ENCODE results near the gene PCDHGA3. TPM values are rescaled to one million over a fixed set of nuclear protein-coding genes. Genes with fewer than 3 reads are reported as not detected.
"Not testable (repeated sequence)": the region's sequence is repeated elsewhere in the genome, so short reads cannot be mapped to it uniquely, and the experiment has no call there.

The PCDHGA3 gene
- total and polyA plus RNA-seq, 7 donors: 0.19 to 4.4 (median 2.0) TPM; not detected in 1

DNA sequence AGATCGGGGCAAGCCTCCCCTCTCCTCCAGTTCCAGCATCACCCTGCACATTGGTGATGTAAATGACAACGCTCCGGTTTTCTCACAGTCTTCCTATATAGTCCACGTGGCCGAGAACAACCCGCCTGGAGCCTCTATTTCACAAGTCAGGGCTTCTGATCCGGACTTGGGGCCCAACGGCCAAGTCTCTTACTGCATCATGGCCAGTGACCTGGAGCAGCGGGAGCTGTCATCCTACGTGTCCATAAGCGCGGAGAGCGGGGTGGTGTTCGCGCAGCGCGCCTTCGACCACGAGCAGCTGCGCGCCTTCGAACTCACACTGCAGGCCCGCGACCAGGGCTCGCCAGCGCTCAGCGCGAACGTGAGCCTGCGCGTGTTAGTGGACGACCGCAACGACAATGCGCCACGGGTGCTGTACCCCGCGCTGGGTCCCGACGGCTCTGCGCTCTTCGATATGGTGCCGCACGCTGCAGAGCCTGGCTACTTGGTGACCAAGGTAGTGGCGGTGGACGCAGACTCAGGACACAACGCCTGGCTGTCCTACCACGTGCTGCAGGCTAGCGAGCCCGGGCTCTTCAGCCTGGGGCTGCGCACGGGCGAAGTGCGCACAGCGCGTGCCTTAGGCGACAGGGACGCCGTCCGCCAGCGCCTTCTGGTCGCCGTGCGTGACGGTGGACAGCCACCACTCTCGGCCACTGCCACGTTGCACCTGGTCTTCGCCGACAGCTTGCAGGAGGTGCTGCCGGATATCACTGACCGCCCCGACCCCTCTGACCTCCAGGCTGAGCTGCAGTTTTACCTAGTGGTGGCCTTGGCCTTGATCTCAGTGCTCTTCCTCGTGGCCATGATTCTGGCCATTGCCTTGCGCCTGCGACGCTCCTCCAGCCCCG, 45.8 kb downstream of the PCDHGA3 start:
- Histone ChIP-seq H3K4me3 (no peak overlapping the region), H3K4me1 (no peaks in the 10 kb centered on the region)

GRCh38 chr5:141392429-141393198, 49.0 kb downstream of the PCDHGA3 start, which contains the start of gene PCDHGA8:
PCDHGA8 (plus strand) TSS chr5:141392633; CDS start chr5:141392814, 181 bp downstream.
- intact Hi-C loops (cut with DNase I): no loop called here
- 34 to 60% methylated on average over 38 of the region's 38 CpGs for WGBS, 2 donors
- Histone ChIP-seq H3K4me3 (no peak within 1 kb of the TSS), H3K27ac (no peak within 1 kb of the TSS), H3K4me1 (no peaks in the 10 kb centered on the region), H3K36me3 (no peaks in the 10 kb centered on the region), H3K27me3 (peaks cover 0 to 17% (median 0%) of the 10 kb centered on the region in 3 donors), H3K9me3 (peaks cover 36 to 91% (median 64%) of the 10 kb centered on the region in 4 donors)
- no peak for DNase-seq
- TF ChIP-seq POLR2A (IDR thresholded peaks at IDR 0.05): no peak
- TF ChIP-seq EP300 (IDR thresholded peaks at IDR 0.05): no peak
- TF ChIP-seq, protein P1, sequence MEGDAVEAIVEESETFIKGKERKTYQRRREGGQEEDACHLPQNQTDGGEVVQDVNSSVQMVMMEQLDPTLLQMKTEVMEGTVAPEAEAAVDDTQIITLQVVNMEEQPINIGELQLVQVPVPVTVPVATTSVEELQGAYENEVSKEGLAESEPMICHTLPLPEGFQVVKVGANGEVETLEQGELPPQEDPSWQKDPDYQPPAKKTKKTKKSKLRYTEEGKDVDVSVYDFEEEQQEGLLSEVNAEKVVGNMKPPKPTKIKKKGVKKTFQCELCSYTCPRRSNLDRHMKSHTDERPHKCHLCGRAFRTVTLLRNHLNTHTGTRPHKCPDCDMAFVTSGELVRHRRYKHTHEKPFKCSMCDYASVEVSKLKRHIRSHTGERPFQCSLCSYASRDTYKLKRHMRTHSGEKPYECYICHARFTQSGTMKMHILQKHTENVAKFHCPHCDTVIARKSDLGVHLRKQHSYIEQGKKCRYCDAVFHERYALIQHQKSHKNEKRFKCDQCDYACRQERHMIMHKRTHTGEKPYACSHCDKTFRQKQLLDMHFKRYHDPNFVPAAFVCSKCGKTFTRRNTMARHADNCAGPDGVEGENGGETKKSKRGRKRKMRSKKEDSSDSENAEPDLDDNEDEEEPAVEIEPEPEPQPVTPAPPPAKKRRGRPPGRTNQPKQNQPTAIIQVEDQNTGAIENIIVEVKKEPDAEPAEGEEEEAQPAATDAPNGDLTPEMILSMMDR (IDR thresholded peaks at IDR 0.05): no peak
- no peak for TF ChIP-seq POLR2AphosphoS5 (IDR thresholded peaks at IDR 0.05)

More for the DNA sequence above, 45.8 kb downstream of the PCDHGA3 start:
- Histone ChIP-seq H3K9me3 (peaks cover 37 to 95% (median 72%) of the 10 kb centered on the region in 4 donors), H3K27ac (no peak overlapping the region), H3K36me3 (peaks cover 0 to 6% (median 0%) of the 10 kb centered on the region in 4 donors), H3K27me3 (peaks cover 0 to 17% (median 0%) of the 10 kb centered on the region in 3 donors)
- 45 to 73% methylated on average over 77 of the region's 77 CpGs for WGBS, 2 donors
- TF ChIP-seq EP300 (IDR thresholded peaks at IDR 0.05) (no peak), POLR2AphosphoS5 (IDR thresholded peaks at IDR 0.05) (no peak), POLR2A (IDR thresholded peaks at IDR 0.05) (no peak)
- TF ChIP-seq, protein P1 (IDR thresholded peaks at IDR 0.05): no peak
- intact Hi-C loops (cut with DNase I): no loop called here
- no peak for DNase-seq

DNA sequence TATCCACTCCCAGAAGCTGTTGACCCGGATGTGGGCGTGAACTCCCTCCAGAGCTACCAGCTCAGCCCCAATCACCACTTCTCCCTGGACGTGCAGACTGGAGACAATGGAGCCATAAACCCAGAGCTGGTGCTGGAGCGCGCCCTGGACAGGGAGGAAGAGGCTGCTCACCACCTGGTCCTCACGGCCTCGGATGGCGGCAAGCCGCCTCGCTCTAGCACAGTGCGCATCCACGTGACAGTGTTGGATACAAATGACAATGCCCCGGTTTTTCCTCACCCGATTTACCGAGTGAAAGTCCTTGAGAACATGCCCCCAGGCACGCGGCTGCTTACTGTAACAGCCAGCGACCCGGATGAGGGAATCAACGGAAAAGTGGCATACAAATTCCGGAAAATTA, 49.6 kb downstream of the PCDHGA3 start:
- Histone ChIP-seq H3K4me1 (no peaks in the 10 kb centered on the region), H3K27ac (no peak overlapping the region), H3K36me3 (no peaks in the 10 kb centered on the region), H3K9me3 (peaks cover 37 to 92% (median 64%) of the 10 kb centered on the region in 4 donors), H3K27me3 (peaks cover 0 to 17% (median 0%) of the 10 kb centered on the region in 3 donors), H3K4me3 (no peak overlapping the region)
- TF ChIP-seq POLR2AphosphoS5 (IDR thresholded peaks at IDR 0.05): no peak
- TF ChIP-seq POLR2A (IDR thresholded peaks at IDR 0.05): no peak
- TF ChIP-seq, protein P1 (IDR thresholded peaks at IDR 0.05): no peak
- no peak for TF ChIP-seq EP300 (IDR thresholded peaks at IDR 0.05)
- WGBS, 2 donors: 41 to 61% methylated on average over 21 of the region's 21 CpGs
- DNase-seq: no peak
- intact Hi-C loops (cut with DNase I): no loop called here

- H3K4me1 ChIP-seq; intact Hi-C loops (cut with DNase I); H3K4me3 ChIP-seq; H3K27ac ChIP-seq; H3K36me3 ChIP-seq; DNase-seq: not testable (repeated sequence)
- peaks cover 0 to 17% (median 0%) of the 10 kb centered on the region in 3 donors for H3K27me3 ChIP-seq
- 43 to 66% methylated on average over 46 of the region's 53 CpGs for WGBS, 2 donors
- peaks cover 33 to 90% (median 62%) of the 10 kb centered on the region in 4 donors for H3K9me3 ChIP-seq
Measured at GRCh38 chr5:141394401-141395187, 51.0 kb downstream of the PCDHGA3 start.

Other genes starting within 250 kb of the PCDHGA3 start
Only the 30 nearest of the 38 such genes appear.
- gene PCDHB9, start 156.7 kb upstream of the PCDHGA3 start, total RNA-seq: 1 to 10 TPM; 2.1 to 6.2 (median 5.1) TPM
- under 1 TPM in 2 of 3 donors, not detected in 1; under 0.01 to 0.26 TPM for gene PCDHB9, start 156.7 kb upstream of the PCDHGA3 start, polyA plus RNA-seq
- gene PCDHB10, start 151.5 kb upstream of the PCDHGA3 start, total RNA-seq: 1 to 10 TPM; 3.9 to 6.2 (median 4.9) TPM
- gene PCDHB10, start 151.5 kb upstream of the PCDHGA3 start, polyA plus RNA-seq: under 1 TPM in 2 of 3 donors, not detected in 1; 0.60 to 0.80 TPM
- 1 to 10 TPM; 1.8 to 5.0 (median 3.6) TPM for gene PCDHB11, start 144.2 kb upstream of the PCDHGA3 start, total RNA-seq
- under 1 TPM in 1 of 3 donors, not detected in 2; 0.34 TPM for gene PCDHB11, start 144.2 kb upstream of the PCDHGA3 start, polyA plus RNA-seq
- 10 to 100 TPM in 1 of 4 donors, 1 to 10 TPM in 3; 4.3 to 10.2 (median 5.7) TPM for gene PCDHB12, start 135.1 kb upstream of the PCDHGA3 start, total RNA-seq
- gene PCDHB12, start 135.1 kb upstream of the PCDHGA3 start, polyA plus RNA-seq: under 1 TPM in 2 of 3 donors, not detected in 1; 0.34 to 0.60 TPM
- gene PCDHB13, start 129.9 kb upstream of the PCDHGA3 start, total RNA-seq: 1 to 10 TPM; 3.3 to 7.8 (median 6.1) TPM
- gene PCDHB13, start 129.9 kb upstream of the PCDHGA3 start, polyA plus RNA-seq: under 1 TPM in 2 of 3 donors, not detected in 1; 0.23 to 0.52 TPM
- gene PCDHB14, start 120.5 kb upstream of the PCDHGA3 start, total RNA-seq: 10 to 100 TPM in 1 of 4 donors, 1 to 10 TPM in 3; 6.3 to 10.5 (median 8.3) TPM
- gene PCDHB14, start 120.5 kb upstream of the PCDHGA3 start, polyA plus RNA-seq: 1 to 10 TPM in 1 of 3 donors, not detected in 2; 1.0 TPM
- gene PCDHB15, start 98.4 kb upstream of the PCDHGA3 start, total RNA-seq: 1 to 10 TPM; 2.9 to 7.3 (median 5.4) TPM
- under 1 TPM in 2 of 3 donors, not detected in 1; 0.23 to 0.93 TPM for gene PCDHB15, start 98.4 kb upstream of the PCDHGA3 start, polyA plus RNA-seq
- under 1 TPM in 2 of 4 donors, not detected in 2; 0.81 to 0.82 TPM for gene SLC25A2, start 39.8 kb upstream of the PCDHGA3 start, total RNA-seq
- gene SLC25A2, start 39.8 kb upstream of the PCDHGA3 start, polyA plus RNA-seq: under 1 TPM in 1 of 3 donors, not detected in 2; 0.35 TPM
- 10 to 100 TPM; 44.9 to 62.2 (median 48.1) TPM for gene TAF7, start 23.0 kb upstream of the PCDHGA3 start, total RNA-seq
- 10 to 100 TPM; 60.1 to 68.0 (median 62.7) TPM for gene TAF7, start 23.0 kb upstream of the PCDHGA3 start, polyA plus RNA-seq
- gene PCDHGA1, start 13.3 kb upstream of the PCDHGA3 start, total RNA-seq: 1 to 10 TPM in 3 of 4 donors, under 1 TPM in 1; 0.71 to 1.4 (median 1.1) TPM
- gene PCDHGA1, start 13.3 kb upstream of the PCDHGA3 start, polyA plus RNA-seq: under 1 TPM in 1 of 3 donors, not detected in 2; 0.26 TPM
- 1 to 10 TPM; 2.8 to 4.9 (median 3.8) TPM for gene PCDHGA2, start 5.1 kb upstream of the PCDHGA3 start, total RNA-seq
- gene PCDHGA2, start 5.1 kb upstream of the PCDHGA3 start, polyA plus RNA-seq: under 1 TPM in 1 of 3 donors, not detected in 2; 0.47 TPM
- 1 to 10 TPM; 2.5 to 8.4 (median 4.1) TPM for gene PCDHGB1, start 6.3 kb downstream of the PCDHGA3 start, total RNA-seq
- gene PCDHGB1, start 6.3 kb downstream of the PCDHGA3 start, polyA plus RNA-seq: under 1 TPM in 1 of 3 donors, not detected in 2; 0.26 TPM
- gene PCDHGA4, start 11.2 kb downstream of the PCDHGA3 start, total RNA-seq: 10 to 100 TPM in 1 of 4 donors, 1 to 10 TPM in 3; 5.0 to 11.3 (median 6.7) TPM
- gene PCDHGA4, start 11.2 kb downstream of the PCDHGA3 start, polyA plus RNA-seq: under 1 TPM in 1 of 3 donors, not detected in 2; 0.47 TPM
- 10 to 100 TPM in 2 of 4 donors, 1 to 10 TPM in 2; 4.3 to 12.9 (median 8.0) TPM for gene PCDHGB2, start 16.2 kb downstream of the PCDHGA3 start, total RNA-seq
- gene PCDHGB2, start 16.2 kb downstream of the PCDHGA3 start, polyA plus RNA-seq: under 1 TPM in 1 of 3 donors, not detected in 2; 0.51 TPM
- gene PCDHGA5, start 20.3 kb downstream of the PCDHGA3 start, total RNA-seq: 1 to 10 TPM; 5.3 to 8.3 (median 7.2) TPM
- under 1 TPM in 1 of 3 donors, not detected in 2; 0.57 TPM for gene PCDHGA5, start 20.3 kb downstream of the PCDHGA3 start, polyA plus RNA-seq
- gene PCDHGB3, start 26.4 kb downstream of the PCDHGA3 start, total RNA-seq: 10 to 100 TPM in 1 of 4 donors, 1 to 10 TPM in 3; 6.1 to 16.1 (median 7.7) TPM
- gene PCDHGB3, start 26.4 kb downstream of the PCDHGA3 start, polyA plus RNA-seq: under 1 TPM in 2 of 3 donors, not detected in 1; under 0.01 to 0.41 TPM
- gene PCDHGA6, start 30.1 kb downstream of the PCDHGA3 start, total RNA-seq: 10 to 100 TPM in 2 of 4 donors, 1 to 10 TPM in 2; 5.4 to 13.6 (median 8.4) TPM
- gene PCDHGA6, start 30.1 kb downstream of the PCDHGA3 start, polyA plus RNA-seq: under 1 TPM in 1 of 3 donors, not detected in 2; 0.85 TPM
- gene PCDHGA7, start 38.9 kb downstream of the PCDHGA3 start, total RNA-seq: 10 to 100 TPM in 3 of 4 donors, 1 to 10 TPM in 1; 8.2 to 15.2 (median 10.9) TPM
- gene PCDHGA7, start 38.9 kb downstream of the PCDHGA3 start, polyA plus RNA-seq: under 1 TPM in 1 of 3 donors, not detected in 2; 0.42 TPM
- gene PCDHGB4, start 43.9 kb downstream of the PCDHGA3 start, total RNA-seq: 1 to 10 TPM; 6.1 to 9.1 (median 7.5) TPM
- under 1 TPM in 1 of 3 donors, not detected in 2; 0.54 TPM for gene PCDHGB4, start 43.9 kb downstream of the PCDHGA3 start, polyA plus RNA-seq
- gene PCDHGA8, start 48.8 kb downstream of the PCDHGA3 start, total RNA-seq: 1 to 10 TPM; 4.4 to 7.9 (median 6.6) TPM
- under 1 TPM in 1 of 3 donors, not detected in 2; 0.16 TPM for gene PCDHGA8, start 48.8 kb downstream of the PCDHGA3 start, polyA plus RNA-seq
- gene PCDHGB5, start 54.1 kb downstream of the PCDHGA3 start, total RNA-seq: 10 to 100 TPM; 10.0 to 16.6 (median 11.8) TPM
- gene PCDHGB5, start 54.1 kb downstream of the PCDHGA3 start, polyA plus RNA-seq: 1 to 10 TPM in 1 of 3 donors, under 1 TPM in 1, not detected in 1; 0.23 to 1.3 TPM
- 10 to 100 TPM in 3 of 4 donors, 1 to 10 TPM in 1; 7.5 to 15.8 (median 11.3) TPM for gene PCDHGA9, start 58.9 kb downstream of the PCDHGA3 start, total RNA-seq
- gene PCDHGA9, start 58.9 kb downstream of the PCDHGA3 start, polyA plus RNA-seq: under 1 TPM in 1 of 3 donors, not detected in 2; 0.79 TPM
- 10 to 100 TPM in 3 of 4 donors, 1 to 10 TPM in 1; 8.9 to 15.0 (median 12.1) TPM for gene PCDHGB6, start 64.2 kb downstream of the PCDHGA3 start, total RNA-seq
- 1 to 10 TPM in 1 of 3 donors, not detected in 2; 1.2 TPM for gene PCDHGB6, start 64.2 kb downstream of the PCDHGA3 start, polyA plus RNA-seq
- gene PCDHGA10, start 69.2 kb downstream of the PCDHGA3 start, total RNA-seq: 10 to 100 TPM in 2 of 4 donors, 1 to 10 TPM in 2; 6.1 to 11.5 (median 9.0) TPM
- gene PCDHGA10, start 69.2 kb downstream of the PCDHGA3 start, polyA plus RNA-seq: 1 to 10 TPM in 1 of 3 donors, under 1 TPM in 2; 0.23 to 1.0 (median 0.60) TPM
- 10 to 100 TPM; 16.1 to 19.4 (median 17.6) TPM for gene PCDHGB7, start 73.8 kb downstream of the PCDHGA3 start, total RNA-seq
- gene PCDHGB7, start 73.8 kb downstream of the PCDHGA3 start, polyA plus RNA-seq: 1 to 10 TPM in 1 of 3 donors, under 1 TPM in 1, not detected in 1; 0.60 to 2.4 TPM
- 10 to 100 TPM in 1 of 4 donors, 1 to 10 TPM in 3; 6.1 to 10.8 (median 8.1) TPM for gene PCDHGA11, start 77.2 kb downstream of the PCDHGA3 start, total RNA-seq
- under 1 TPM in 1 of 3 donors, not detected in 2; 0.89 TPM for gene PCDHGA11, start 77.2 kb downstream of the PCDHGA3 start, polyA plus RNA-seq
- 10 to 100 TPM in 2 of 4 donors, 1 to 10 TPM in 2; 5.4 to 14.1 (median 11.3) TPM for gene PCDHGA12, start 86.7 kb downstream of the PCDHGA3 start, total RNA-seq
- under 1 TPM in 1 of 3 donors, not detected in 2; 0.80 TPM for gene PCDHGA12, start 86.7 kb downstream of the PCDHGA3 start, polyA plus RNA-seq
- 10 to 100 TPM; 31.4 to 47.8 (median 39.4) TPM for gene PCDHGC3, start 132.1 kb downstream of the PCDHGA3 start, total RNA-seq
- gene PCDHGC3, start 132.1 kb downstream of the PCDHGA3 start, polyA plus RNA-seq: 10 to 100 TPM in 2 of 3 donors, 1 to 10 TPM in 1; 5.1 to 24.1 (median 23.4) TPM
- 1 to 10 TPM; 2.5 to 8.6 (median 5.2) TPM for gene PCDHGC4, start 141.2 kb downstream of the PCDHGA3 start, total RNA-seq
- under 1 TPM in 1 of 3 donors, not detected in 2; 0.47 TPM for gene PCDHGC4, start 141.2 kb downstream of the PCDHGA3 start, polyA plus RNA-seq
- 1 to 10 TPM; 1.1 to 5.6 (median 3.6) TPM for gene PCDHGC5, start 145.3 kb downstream of the PCDHGA3 start, total RNA-seq
- gene PCDHGC5, start 145.3 kb downstream of the PCDHGA3 start, polyA plus RNA-seq: under 1 TPM in 2 of 3 donors, not detected in 1; 0.26 to 0.60 TPM

All from sigmoid colon (tissue), 7 donors.